Upper lobe of left lung (tissue), 4 donors: ENCODE measurements around the gene CLEC16A.

ENCODE experiments used
- CTCF ChIP-seq, 6 experiments: fragments of 450-650 bp in 4 of 6; fragments of 200-600 bp in 2 of 6; sonication (generic) in 2 of 6; IDR thresholded peaks; one replicate each; pipeline ENCODE4 v1.5.1; 2016 to 2019; ENCODE audit warnings: antibody characterized with exemption in 6 of 6
- POLR2A ChIP-seq, 4 donors: fragments of 450-650 bp; IDR thresholded peaks; one replicate each; pipeline ENCODE4 v1.5.1; 2016 to 2017; ENCODE audit warnings: antibody characterized with exemption in 4 of 4, mild to moderate bottlenecking in 2 of 4

GRCh38 chr16:11112723-11113348 is 168.5 kb downstream of the CLEC16A start:
- TF ChIP-seq CTCF (IDR thresholded peaks at IDR 0.05) (no peak), POLR2A (IDR thresholded peaks at IDR 0.05) (no peak)
